ENCODE results near the gene SECISBP2L. TPM values are rescaled to one million over a fixed set of nuclear protein-coding genes. Genes with fewer than 3 reads are reported as not detected.
"Not testable (repeated sequence)": the region's sequence is repeated elsewhere in the genome, so short reads cannot be mapped to it uniquely, and the experiment has no call there.

SECISBP2L gene
- 24.5 and 38.0 TPM in 2 replicates for total RNA-seq

DNA sequence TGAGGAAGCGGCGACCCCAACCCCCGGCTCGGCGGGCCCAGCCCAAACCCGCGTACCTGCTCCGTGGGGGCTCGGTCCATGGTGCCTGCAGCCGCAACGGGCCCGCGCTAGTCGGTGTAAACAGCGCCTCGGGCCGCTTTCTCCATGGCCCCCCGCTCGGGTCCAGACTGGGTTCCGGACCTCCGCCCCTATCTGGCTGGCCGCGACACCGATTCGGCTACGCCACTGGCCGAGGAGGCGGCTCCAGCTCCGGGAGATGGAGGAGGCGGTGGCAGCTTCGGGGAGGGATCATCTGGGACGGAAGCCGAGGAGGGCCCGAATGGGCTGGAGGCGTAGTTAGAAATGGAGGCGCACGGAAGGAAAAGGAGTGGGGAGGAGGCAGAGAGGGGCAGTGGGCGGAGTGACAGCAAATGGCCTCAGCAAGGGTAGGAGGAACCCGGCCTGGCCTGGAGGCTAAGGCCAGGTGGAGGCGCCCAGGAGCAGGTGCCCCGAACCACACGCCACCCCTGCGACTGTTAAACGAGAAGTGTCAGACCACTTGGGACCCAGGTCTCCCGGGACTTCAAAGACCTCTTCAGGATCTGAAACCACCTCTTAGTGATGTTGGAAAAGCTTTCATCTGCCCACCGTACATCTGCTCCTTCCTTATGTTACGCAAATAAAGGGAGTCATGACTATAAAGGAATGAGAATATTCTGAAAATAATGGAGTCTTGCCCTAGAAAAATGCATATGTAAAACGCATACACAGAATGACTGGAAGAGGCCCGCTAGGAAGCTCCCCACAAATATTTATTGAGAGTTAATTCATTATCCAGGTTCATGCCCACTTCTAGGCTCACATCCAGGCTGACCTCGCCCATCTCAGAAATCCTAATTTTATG, at the start of gene SECISBP2L:
Gene SECISBP2L, minus strand, starts transcription at position 227 of the 883 bp plus-strand sequence. Its CDS starts 147 bp downstream, at position 80.
- peak; percentile 80 for DNase-seq (ENCODE audit: extremely low read depth, low read depth, low spot score)

DNA sequence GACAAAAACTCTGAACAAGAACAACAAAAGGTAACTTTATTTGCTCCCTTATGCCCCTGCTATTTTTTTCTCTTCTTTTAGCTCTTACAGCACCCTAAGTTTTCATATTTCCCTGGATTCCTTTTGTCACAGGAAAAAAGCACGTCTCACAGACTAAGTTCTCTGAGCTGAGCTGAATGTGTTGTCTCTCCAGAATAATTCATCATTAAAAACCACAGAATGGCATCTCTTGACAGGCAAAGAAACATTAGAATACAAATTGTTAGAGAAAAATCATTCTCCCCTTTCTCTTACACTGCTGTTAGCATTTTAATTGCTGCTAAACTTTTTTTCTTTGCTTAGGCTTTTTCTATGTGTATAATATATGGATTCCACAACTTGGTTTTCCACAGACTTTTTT, 48.7 kb upstream of the SECISBP2L start:
- no peak for DNase-seq (ENCODE audit: extremely low read depth, low read depth, low spot score)

GRCh38 chr15:49093252-49094105, 47.2 kb upstream of the SECISBP2L start:
- no peak for DNase-seq (ENCODE audit: extremely low read depth, low read depth, low spot score)

GRCh38 chr15:49088996-49089395, 42.8 kb upstream of the SECISBP2L start:
- no peak for DNase-seq (ENCODE audit: extremely low read depth, low read depth, low spot score)

DNA sequence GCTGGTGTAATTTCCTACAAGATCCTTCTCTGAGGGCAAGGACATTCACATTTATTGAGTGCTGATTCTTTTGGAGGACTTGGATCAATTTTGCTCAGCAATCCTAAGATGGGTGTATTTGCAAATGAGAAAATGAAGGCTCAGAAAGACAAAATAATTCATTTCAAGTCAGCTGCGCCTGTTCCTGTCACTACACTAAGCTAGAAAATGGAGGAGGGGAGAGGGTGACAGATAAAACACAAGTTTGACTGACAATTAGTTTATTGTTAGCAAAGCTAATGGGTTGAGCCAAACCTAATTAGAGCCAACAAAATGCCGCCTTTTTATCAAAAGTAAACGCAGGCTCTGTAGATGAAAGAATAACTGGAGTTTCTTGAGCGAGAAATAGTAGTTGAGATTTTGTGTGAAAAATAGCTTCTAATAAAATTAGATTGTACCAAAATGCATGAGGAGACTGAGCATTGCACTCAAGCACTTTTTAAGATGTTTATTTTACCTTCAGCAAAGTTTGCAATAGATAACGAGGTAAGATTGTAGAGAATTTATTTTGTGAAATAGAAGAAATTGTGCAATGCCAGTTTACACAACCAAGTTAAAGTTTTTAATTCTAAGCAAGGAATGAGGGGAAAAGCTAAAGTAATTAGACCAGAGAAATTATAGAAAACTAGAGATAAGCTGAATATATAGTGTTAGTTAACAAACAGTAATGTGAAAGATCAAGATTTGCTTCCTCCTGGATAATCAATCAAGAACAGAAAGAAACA, 39.6 kb upstream of the SECISBP2L start:
- DNase-seq (ENCODE audit: extremely low read depth, low read depth, low spot score) = no peak

DNA sequence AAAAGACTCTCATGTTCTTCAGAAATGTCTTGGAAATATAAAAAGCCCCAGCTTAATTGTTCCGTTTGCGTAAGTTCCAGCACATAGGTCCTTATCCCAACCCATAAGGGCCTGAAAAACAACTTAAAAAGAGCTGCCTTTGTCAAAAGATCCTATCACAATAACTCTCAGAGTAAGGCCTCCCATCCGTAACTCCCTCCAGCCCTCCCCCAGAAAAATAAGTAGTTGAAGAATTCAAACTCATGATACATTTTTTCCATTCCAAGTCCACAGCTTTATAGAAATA, 38.0 kb upstream of the SECISBP2L start:
- no peak for DNase-seq (ENCODE audit: extremely low read depth, low read depth, low spot score)

GRCh38 chr15:49083401-49084284, 37.4 kb upstream of the SECISBP2L start:
- no peak for DNase-seq (ENCODE audit: extremely low read depth, low read depth, low spot score)

- DNase-seq (ENCODE audit: extremely low read depth, low read depth, low spot score) = no peak
These were observed 36.7 kb upstream of the SECISBP2L start for GRCh38 chr15:49082960-49083359.

DNA sequence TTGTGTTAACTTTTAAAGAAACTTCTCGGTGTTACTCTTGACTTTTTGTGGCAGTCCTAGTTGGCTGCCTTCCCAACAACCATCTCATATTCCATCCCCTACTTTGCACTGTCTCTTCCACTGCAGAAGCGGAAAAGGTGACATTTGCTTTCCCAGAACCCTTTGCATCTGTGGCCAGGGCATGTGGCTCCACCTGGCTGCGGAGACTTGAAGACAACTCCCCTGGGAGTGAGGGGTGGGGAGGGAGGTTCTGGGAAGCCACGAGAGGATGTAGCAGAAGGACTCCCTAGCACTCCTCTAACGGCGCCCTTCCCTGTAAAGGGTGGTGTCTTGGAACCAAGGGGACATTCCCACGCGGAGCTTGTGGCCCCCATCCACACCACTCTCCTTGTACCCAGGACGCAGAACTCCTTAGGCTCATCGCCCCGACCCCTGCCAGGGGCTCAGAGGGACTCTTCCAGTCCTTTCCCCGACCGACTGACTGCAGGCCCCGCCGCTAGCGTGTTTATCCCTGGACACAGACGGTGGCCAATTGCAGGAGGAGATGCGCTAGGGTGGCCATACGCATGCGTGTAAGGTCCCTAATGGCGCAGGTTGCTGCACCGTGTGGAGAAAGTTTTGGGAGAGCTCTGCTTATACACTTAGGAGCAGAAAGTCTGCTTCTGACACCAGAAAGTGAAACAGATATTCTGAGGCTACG, 33.2 kb upstream of the SECISBP2L start:
- DNase-seq (ENCODE audit: extremely low read depth, low read depth, low spot score) = no peak

GRCh38 chr15:49075881-49076280, 29.6 kb upstream of the SECISBP2L start:
- DNase-seq (ENCODE audit: extremely low read depth, low read depth, low spot score) = no peak

DNA sequence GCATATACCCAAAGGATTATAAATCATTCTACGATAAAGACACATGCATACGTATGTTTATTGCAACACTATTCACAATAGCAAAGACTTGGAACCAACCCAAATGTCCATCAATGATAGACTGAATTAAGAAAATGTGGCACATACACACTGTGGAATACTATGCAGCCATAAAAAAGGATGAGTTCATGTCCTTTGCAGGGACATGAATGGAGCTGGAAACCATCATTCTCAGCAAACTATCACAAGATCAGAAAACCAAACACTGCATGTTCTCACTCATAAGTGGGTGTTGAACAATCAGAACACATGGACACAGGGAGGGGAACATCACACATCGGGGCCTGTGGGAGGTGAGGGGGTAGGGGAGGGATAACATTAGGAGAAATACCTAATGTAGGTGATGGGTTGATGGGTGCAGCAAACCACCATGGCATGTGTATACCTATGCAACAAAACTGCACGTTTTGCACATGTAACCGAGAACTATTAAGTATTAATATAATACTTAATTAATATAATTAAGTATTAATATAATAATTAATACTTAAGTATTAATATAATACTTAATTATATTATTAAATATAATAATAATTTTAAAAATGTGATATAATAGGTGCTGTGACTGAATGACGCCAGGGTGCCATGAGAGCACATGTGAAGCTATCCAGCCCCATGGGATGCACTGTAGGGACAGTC, 28.5 kb upstream of the SECISBP2L start:
- DNase-seq (ENCODE audit: extremely low read depth, low read depth, low spot score) = not testable (repeated sequence)

GRCh38 chr15:49066372-49066771, 20.1 kb upstream of the SECISBP2L start:
- no peak for DNase-seq (ENCODE audit: extremely low read depth, low read depth, low spot score)

- no peak for DNase-seq (ENCODE audit: extremely low read depth, low read depth, low spot score)
These were observed 18.6 kb upstream of the SECISBP2L start for GRCh38 chr15:49064884-49065283.

GRCh38 chr15:49064281-49064653, 18.0 kb upstream of the SECISBP2L start:
- no peak for DNase-seq (ENCODE audit: extremely low read depth, low read depth, low spot score)

GRCh38 chr15:49063402-49064280, 17.4 kb upstream of the SECISBP2L start:
- DNase-seq (ENCODE audit: extremely low read depth, low read depth, low spot score) = no peak

DNA sequence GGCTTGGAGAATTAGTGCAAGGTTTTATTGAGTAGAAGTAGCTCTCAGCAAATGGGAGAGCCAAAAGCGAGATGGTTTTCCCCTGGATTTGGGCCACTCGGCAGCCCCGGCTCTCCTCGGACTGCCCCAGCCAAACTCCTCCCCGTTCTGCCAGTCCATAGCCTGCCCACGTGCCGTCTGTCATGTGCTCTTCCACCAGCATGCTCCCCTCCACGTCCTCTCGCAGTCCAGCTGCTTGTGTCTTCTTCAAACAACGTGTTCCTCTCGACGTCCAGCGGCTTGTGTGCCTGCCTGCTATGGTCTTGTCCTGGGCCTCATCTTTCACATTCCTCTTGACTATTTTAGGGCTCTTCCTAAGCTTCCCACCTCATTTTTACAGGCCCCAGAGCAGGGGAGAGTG, 16.7 kb upstream of the SECISBP2L start:
- DNase-seq (ENCODE audit: extremely low read depth, low read depth, low spot score) = no peak

DNA sequence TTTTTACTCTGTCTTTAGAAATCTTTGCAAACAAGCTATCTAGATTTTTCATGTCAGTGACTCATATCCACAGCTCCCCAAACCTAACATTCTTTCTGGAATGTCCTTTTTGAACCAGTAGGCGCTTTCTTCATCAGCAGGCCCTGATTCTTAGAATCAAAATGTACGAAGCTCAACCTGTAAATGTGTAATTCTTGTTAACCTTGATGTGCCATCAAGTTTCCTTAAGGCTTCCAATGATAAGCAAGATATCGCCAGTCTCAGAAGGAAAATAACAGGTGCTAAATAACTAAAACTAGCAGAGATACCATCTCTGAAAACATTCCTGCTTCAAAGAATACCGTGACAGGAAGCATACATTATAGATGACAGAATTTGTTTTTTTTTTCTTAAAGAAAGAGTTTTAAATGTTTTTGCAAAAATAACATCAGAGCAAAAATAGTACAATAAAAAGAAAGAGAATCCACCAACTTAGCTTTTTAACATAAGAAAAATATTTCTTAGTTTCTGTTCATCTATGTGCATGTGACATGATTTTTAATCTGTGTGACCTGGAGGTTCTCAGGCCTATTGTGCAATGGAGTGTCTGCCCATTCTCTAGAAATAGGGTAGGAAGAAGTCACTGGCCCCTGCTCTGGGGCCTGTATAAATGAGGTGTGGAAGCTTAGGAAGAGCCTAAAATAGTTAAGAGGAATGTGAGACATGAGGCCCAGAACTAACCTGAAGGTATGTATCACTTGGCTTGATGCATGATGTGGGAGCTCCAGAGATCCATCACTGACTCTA, 14.7 kb upstream of the SECISBP2L start:
- no peak for DNase-seq (ENCODE audit: extremely low read depth, low read depth, low spot score)

Data from glomerular endothelial cell (primary cell).